ENCODE results near the gene SBF2. TPM values are rescaled to one million over a fixed set of nuclear protein-coding genes. Genes with fewer than 3 reads are reported as not detected.

The SBF2 gene
- total and polyA plus RNA-seq, 2 of the 13 experiments (the other 11 are each of a cell fraction or from before 2014, with no cell fraction given) = 24.0 to 45.8 TPM

DNA sequence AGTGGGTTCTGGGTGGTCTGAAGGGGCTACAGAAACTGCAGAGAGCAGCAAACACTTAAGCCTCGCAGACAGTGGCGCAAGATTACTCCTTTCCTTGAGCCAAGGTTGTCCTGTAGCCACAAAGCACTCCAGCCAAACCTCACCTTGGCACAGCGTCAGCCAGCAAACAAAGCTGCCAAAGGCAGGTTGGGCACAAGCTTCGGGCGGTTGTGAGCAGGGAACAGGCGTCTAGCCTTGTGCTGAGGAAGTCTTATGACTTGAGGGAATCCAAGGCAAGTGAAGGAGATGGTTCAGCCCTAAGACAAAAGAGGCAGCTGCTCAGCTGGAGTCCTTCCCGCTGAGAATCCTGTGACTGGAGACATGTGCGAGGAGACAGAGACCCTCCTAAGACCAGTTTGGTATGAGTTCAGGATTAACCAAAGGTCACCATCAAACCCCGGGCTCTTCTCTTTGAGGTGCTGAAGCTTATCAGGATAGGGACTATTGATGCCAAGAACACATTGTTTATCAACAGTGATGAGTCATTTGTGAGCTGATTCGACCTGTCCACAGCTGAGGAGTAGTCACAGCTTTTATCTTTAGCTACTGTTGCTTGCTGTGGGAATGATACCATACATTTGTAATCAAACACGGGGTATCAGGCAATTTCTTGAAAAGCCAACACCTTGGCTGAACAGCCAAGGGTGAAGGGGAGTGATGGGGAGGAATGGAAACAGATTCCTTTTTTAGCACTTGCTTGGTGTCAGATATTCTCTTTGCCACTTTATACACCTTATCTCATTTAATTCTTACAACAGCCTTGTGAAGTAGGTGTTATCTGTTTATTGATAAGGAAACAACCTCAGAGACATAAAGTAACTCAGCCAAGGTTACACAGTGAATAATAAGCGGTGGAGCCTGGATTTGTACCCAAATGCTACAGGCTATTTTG is 15.4 kb upstream of the SBF2 start (continued):
- no peak for TF ChIP-seq ZNF674 (CRISPR knock-in tag; IDR thresholded peaks at IDR 0.05; ENCODE audit: low read depth)
- TF ChIP-seq ZNF33A (CRISPR knock-in tag; IDR thresholded peaks at IDR 0.05; ENCODE audit: borderline replicate concordance) = no peak
- no peak for TF ChIP-seq ELF1 (CRISPR knock-in tag; IDR thresholded peaks at IDR 0.05)
- TF ChIP-seq, protein P1, sequence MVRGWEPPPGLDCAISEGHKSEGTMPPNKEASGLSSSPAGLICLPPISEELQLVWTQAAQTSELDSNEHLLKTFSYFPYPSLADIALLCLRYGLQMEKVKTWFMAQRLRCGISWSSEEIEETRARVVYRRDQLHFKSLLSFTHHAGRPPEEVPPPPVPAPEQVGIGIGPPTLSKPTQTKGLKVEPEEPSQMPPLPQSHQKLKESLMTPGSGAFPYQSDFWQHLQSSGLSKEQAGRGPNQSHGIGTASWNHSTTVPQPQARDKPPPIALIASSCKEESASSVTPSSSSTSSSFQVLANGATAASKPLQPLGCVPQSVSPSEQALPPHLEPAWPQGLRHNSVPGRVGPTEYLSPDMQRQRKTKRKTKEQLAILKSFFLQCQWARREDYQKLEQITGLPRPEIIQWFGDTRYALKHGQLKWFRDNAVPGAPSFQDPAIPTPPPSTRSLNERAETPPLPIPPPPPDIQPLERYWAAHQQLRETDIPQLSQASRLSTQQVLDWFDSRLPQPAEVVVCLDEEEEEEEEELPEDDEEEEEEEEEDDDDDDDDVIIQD (CRISPR knock-in tag; IDR thresholded peaks at IDR 0.05; ENCODE audit: low read depth) = no peak
- TF ChIP-seq, protein P2, sequence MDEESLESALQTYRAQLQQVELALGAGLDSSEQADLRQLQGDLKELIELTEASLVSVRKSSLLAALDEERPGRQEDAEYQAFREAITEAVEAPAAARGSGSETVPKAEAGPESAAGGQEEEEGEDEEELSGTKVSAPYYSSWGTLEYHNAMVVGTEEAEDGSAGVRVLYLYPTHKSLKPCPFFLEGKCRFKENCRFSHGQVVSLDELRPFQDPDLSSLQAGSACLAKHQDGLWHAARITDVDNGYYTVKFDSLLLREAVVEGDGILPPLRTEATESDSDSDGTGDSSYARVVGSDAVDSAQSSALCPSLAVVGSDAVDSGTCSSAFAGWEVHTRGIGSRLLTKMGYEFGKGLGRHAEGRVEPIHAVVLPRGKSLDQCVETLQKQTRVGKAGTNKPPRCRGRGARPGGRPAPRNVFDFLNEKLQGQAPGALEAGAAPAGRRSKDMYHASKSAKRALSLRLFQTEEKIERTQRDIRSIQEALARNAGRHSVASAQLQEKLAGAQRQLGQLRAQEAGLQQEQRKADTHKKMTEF (CRISPR knock-in tag; IDR thresholded peaks at IDR 0.05) = no peak
- peak; percentile 52; the same call in 1 of the 2 replicates for TF ChIP-seq KLF11 (CRISPR knock-in tag; IDR thresholded peaks at IDR 0.05)
- no peak for TF ChIP-seq ZNF605 (CRISPR knock-in tag; IDR thresholded peaks at IDR 0.05)
- TF ChIP-seq, protein P3, sequence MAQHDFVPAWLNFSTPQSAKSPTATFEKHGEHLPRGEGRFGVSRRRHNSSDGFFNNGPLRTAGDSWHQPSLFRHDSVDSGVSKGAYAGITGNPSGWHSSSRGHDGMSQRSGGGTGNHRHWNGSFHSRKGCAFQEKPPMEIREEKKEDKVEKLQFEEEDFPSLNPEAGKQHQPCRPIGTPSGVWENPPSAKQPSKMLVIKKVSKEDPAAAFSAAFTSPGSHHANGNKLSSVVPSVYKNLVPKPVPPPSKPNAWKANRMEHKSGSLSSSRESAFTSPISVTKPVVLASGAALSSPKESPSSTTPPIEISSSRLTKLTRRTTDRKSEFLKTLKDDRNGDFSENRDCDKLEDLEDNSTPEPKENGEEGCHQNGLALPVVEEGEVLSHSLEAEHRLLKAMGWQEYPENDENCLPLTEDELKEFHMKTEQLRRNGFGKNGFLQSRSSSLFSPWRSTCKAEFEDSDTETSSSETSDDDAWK (CRISPR knock-in tag; IDR thresholded peaks at IDR 0.05) = no peak
- TF ChIP-seq SNRNP70 (IDR thresholded peaks at IDR 0.05; ENCODE audit: low read depth, low read length) = no peak
- no peak for TF ChIP-seq MTF1 (CRISPR knock-in tag; IDR thresholded peaks at IDR 0.05)
- TF ChIP-seq, protein P4, sequence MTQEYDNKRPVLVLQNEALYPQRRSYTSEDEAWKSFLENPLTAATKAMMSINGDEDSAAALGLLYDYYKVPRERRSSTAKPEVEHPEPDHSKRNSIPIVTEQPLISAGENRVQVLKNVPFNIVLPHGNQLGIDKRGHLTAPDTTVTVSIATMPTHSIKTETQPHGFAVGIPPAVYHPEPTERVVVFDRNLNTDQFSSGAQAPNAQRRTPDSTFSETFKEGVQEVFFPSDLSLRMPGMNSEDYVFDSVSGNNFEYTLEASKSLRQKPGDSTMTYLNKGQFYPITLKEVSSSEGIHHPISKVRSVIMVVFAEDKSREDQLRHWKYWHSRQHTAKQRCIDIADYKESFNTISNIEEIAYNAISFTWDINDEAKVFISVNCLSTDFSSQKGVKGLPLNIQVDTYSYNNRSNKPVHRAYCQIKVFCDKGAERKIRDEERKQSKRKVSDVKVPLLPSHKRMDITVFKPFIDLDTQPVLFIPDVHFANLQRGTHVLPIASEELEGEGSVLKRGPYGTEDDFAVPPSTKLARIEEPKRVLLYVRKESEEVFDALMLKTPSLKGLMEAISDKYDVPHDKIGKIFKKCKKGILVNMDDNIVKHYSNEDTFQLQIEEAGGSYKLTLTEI (CRISPR knock-in tag; conservative IDR thresholded peaks at IDR 0.05) = no peak
- TF ChIP-seq MAF1 (CRISPR knock-in tag; IDR thresholded peaks at IDR 0.05; ENCODE audit: borderline replicate concordance) = no peak
- no peak for TF ChIP-seq ARHGAP35 (CRISPR knock-in tag; IDR thresholded peaks at IDR 0.05; ENCODE audit: borderline replicate concordance)
- no peak for TF ChIP-seq GABPA (IDR thresholded peaks at IDR 0.05; ENCODE audit: low read depth, low read length)
- 0 out of 2 replicates have a peak, but pooled peaks have one; percentile 21 for TF ChIP-seq GABPA (CRISPR knock-in tag; IDR thresholded peaks at IDR 0.05; ENCODE audit: low read depth)
- TF ChIP-seq, protein P5, sequence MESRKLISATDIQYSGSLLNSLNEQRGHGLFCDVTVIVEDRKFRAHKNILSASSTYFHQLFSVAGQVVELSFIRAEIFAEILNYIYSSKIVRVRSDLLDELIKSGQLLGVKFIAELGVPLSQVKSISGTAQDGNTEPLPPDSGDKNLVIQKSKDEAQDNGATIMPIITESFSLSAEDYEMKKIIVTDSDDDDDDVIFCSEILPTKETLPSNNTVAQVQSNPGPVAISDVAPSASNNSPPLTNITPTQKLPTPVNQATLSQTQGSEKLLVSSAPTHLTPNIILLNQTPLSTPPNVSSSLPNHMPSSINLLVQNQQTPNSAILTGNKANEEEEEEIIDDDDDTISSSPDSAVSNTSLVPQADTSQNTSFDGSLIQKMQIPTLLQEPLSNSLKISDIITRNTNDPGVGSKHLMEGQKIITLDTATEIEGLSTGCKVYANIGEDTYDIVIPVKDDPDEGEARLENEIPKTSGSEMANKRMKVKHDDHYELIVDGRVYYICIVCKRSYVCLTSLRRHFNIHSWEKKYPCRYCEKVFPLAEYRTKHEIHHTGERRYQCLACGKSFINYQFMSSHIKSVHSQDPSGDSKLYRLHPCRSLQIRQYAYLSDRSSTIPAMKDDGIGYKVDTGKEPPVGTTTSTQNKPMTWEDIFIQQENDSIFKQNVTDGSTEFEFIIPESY (CRISPR knock-in tag; IDR thresholded peaks at IDR 0.05) = no peak
- TF ChIP-seq, protein P6, sequence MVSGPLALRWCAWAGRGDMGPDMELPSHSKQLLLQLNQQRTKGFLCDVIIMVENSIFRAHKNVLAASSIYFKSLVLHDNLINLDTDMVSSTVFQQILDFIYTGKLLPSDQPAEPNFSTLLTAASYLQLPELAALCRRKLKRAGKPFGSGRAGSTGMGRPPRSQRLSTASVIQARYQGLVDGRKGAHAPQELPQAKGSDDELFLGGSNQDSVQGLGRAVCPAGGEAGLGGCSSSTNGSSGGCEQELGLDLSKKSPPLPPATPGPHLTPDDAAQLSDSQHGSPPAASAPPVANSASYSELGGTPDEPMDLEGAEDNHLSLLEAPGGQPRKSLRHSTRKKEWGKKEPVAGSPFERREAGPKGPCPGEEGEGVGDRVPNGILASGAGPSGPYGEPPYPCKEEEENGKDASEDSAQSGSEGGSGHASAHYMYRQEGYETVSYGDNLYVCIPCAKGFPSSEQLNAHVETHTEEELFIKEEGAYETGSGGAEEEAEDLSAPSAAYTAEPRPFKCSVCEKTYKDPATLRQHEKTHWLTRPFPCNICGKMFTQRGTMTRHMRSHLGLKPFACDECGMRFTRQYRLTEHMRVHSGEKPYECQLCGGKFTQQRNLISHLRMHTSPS (CRISPR knock-in tag; IDR thresholded peaks at IDR 0.05; ENCODE audit: low read depth) = peak; percentile 55; the same call in 1 of the 2 replicates
- TF ChIP-seq PHF20 (CRISPR knock-in tag; IDR thresholded peaks at IDR 0.05) = no peak
- no peak for TF ChIP-seq CBX5 (CRISPR knock-in tag; IDR thresholded peaks at IDR 0.05; ENCODE audit: borderline replicate concordance)
